Calu3 (cell line): ENCODE measurements around the gene CSTPP1. TPM values are rescaled to one million over a fixed set of nuclear protein-coding genes. Genes with fewer than 3 reads are reported as not detected.

Experiments used
- BruUV-seq: library from RNA; stranded (reverse); fragments of 400-500 nt; replicated peaks from 2 replicates; lab custom pipeline; 2021; lab: Mats Ljungman, UMichigan
- CTCF ChIA-PET: fragments of 300-600 bp; sonication (Branson Sonifier 250); formaldehyde crosslinking; loops from one replicate; lab custom pipeline; 2022; ENCODE audit warnings: antibody characterized with exemption; lab: Charles Lee
- DNase-seq: peaks from one replicate; pipeline ENCODE4 v3.0.0; 2022
- H3K27ac Mint-ChIP-seq: one replicate; pipeline ENCODE4 v1.8.0; 2022; ENCODE audit warnings: mixed read lengths; ENCODE audit not compliant: unreplicated experiment
- H3K27me3 Mint-ChIP-seq: one replicate; pipeline ENCODE4 v1.8.0; 2022; ENCODE audit warnings: mixed read lengths; ENCODE audit not compliant: unreplicated experiment
- H3K36me3 Mint-ChIP-seq: one replicate; pipeline ENCODE4 v1.8.0; 2022; ENCODE audit warnings: mild to moderate bottlenecking, moderate library complexity, mixed read lengths; ENCODE audit not compliant: insufficient read depth, unreplicated experiment
- H3K4me1 Mint-ChIP-seq: one replicate; pipeline ENCODE4 v1.8.0; 2022; ENCODE audit warnings: mild to moderate bottlenecking, low read depth, mixed read lengths; ENCODE audit not compliant: unreplicated experiment
- H3K4me3 Mint-ChIP-seq: one replicate; pipeline ENCODE4 v1.8.0; 2022; ENCODE audit warnings: mild to moderate bottlenecking, low read depth, moderate library complexity, mixed read lengths; ENCODE audit not compliant: unreplicated experiment
- H3K9me3 Mint-ChIP-seq: one replicate; pipeline ENCODE4 v1.8.0; 2022; ENCODE audit warnings: low read depth, mixed read lengths; ENCODE audit not compliant: unreplicated experiment
- intact Hi-C: fragments of 100-400 bp; cut with micrococcal nuclease; formaldehyde crosslinking; loops from one replicate; pipeline ENCODE4 v1.10.0; 2022; ENCODE audit not compliant: unreplicated experiment
- total RNA-seq: library from RNA; stranded (reverse); gene quantifications from 2 replicates; pipeline ENCODE4 v1.2.3, GENCODE V29; 2022
- TF ChIP-seq, protein P1 (sequence below): fragments of 200-600 bp; IDR thresholded peaks from one replicate; pipeline ENCODE4 v1.8.0; 2022; ENCODE audit warnings: antibody characterized with exemption; ENCODE audit not compliant: unreplicated experiment

Gene CSTPP1
- total RNA-seq, 1 experiment from 2014 or later, result 23.2 TPM

DNA sequence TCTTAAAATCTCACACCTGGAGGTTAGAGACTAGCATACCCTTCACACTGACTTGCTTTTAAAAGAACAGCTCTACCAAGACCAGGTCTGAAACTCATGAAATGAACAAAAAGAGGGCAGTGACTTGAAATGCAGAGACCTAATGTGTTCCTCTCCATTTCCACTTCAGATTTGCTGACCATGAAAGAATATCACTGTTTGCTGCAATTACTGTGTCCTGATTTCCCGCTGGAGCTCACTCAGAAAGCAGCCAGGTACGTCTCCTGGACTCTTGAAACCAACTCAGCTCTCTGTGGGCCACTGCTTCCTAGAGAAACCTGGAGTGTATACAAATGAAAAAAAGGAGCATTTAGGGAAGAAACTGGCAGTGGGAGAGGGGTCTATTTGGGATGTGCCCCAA lies 200.9 kb downstream of the CSTPP1 start:
- Mint-ChIP-seq H3K4me1 (no peaks in the 10 kb centered on the region), H3K27ac (no peak overlapping the region), H3K4me3 (no peak overlapping the region), H3K9me3 (no peaks in the 10 kb centered on the region), H3K36me3 (no peaks in the 10 kb centered on the region), H3K27me3 (peaks cover 7% of the 10 kb centered on the region)
- TF ChIP-seq, protein P1, sequence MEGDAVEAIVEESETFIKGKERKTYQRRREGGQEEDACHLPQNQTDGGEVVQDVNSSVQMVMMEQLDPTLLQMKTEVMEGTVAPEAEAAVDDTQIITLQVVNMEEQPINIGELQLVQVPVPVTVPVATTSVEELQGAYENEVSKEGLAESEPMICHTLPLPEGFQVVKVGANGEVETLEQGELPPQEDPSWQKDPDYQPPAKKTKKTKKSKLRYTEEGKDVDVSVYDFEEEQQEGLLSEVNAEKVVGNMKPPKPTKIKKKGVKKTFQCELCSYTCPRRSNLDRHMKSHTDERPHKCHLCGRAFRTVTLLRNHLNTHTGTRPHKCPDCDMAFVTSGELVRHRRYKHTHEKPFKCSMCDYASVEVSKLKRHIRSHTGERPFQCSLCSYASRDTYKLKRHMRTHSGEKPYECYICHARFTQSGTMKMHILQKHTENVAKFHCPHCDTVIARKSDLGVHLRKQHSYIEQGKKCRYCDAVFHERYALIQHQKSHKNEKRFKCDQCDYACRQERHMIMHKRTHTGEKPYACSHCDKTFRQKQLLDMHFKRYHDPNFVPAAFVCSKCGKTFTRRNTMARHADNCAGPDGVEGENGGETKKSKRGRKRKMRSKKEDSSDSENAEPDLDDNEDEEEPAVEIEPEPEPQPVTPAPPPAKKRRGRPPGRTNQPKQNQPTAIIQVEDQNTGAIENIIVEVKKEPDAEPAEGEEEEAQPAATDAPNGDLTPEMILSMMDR, result no peak
- no peak for DNase-seq
- intact Hi-C loops, result no loop called here
- BruUV-seq, result no TSS peak
- CTCF ChIA-PET, result no interaction called here

DNA sequence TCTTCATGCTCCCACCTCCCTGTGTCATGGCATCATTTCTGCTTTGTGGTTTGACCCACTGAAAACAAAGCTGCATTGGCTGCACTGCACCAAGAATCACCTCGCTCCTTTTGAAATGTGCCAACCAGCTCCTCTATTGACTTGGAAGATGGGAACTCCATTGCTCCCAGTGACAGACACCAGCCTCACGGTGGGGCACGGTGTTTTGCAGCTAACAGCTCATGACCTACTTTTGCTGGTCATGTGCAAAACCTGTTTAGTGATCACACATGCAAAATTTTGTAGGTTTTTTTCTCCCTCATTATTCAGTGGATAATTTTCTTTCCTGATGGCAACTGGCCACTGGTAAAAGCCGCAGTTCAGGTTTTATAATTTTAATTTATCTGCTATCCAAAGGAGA lies 203.3 kb downstream of the CSTPP1 start:
- Mint-ChIP-seq H3K27ac (no peak overlapping the region), H3K4me3 (no peak overlapping the region), H3K27me3 (peaks cover 7% of the 10 kb centered on the region), H3K9me3 (no peaks in the 10 kb centered on the region), H3K36me3 (no peaks in the 10 kb centered on the region), H3K4me1 (no peaks in the 10 kb centered on the region)
- TF ChIP-seq, protein P1, result no peak
- CTCF ChIA-PET, result interaction anchor here (0.6 kb wide), 1 partner anchor 197 kb away, joined by 3 read pairs; no protein-coding TSS in a partner anchor
- no peak for DNase-seq
- intact Hi-C loops, result no loop called here
- no TSS peak for BruUV-seq

DNA sequence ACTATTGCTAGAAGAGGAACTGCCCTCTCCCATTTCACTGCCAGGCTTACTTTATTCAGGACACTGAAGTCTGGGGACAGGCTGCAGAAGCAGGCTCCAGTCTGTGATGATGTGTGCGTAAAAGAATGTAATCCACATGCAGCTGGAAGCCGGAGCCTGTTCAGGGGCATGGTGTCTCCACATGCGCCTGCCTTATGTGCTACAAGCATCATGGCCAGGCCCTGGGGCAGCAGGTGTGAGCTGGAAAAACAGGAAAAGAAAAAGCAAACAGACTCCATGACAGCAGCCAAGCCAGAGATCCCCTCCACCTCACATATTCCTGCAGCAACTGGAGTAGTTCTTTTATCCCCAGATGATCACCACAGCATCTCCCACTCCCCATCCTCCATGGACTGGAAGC lies 206.8 kb downstream of the CSTPP1 start:
- Mint-ChIP-seq H3K9me3 (no peaks in the 10 kb centered on the region), H3K4me1 (no peaks in the 10 kb centered on the region), H3K4me3 (no peak overlapping the region), H3K27ac (no peak overlapping the region), H3K27me3 (no peaks in the 10 kb centered on the region), H3K36me3 (no peaks in the 10 kb centered on the region)
- BruUV-seq, result no TSS peak
- CTCF ChIA-PET, result interaction anchor here (1.2 kb wide), 1 partner anchor 11 kb away, joined by 4 read pairs; no protein-coding TSS in a partner anchor
- no peak for DNase-seq
- intact Hi-C loops, result no loop called here
- TF ChIP-seq, protein P1, result no peak

DNA sequence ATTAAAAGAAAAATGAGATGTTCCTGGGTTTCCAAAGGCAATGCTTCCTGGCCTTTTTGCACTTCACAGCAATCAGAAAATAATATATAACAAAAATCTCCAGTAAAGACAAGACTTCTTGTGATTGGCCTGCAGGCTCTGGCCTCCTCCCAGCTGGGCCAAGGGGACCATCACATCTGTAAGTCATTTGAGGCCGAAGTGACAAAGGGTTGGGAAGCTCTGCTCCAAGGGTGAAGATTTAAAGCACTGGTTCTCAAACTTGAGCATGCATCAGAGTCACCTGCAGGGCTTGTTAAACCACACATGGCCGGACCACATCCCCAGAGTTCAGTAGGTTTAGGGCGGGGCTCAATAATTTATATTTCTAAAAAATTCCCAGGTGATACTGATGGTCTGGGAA lies 208.0 kb downstream of the CSTPP1 start:
- DNase-seq, result no peak
- H3K27ac Mint-ChIP-seq, result no peak overlapping the region
- H3K4me3 Mint-ChIP-seq, result no peak overlapping the region
- CTCF ChIA-PET, result no interaction called here
- no peaks in the 10 kb centered on the region for H3K36me3 Mint-ChIP-seq
- H3K9me3 Mint-ChIP-seq, result no peaks in the 10 kb centered on the region
- H3K27me3 Mint-ChIP-seq, result no peaks in the 10 kb centered on the region
- TF ChIP-seq, protein P1, result no peak
- BruUV-seq, result no TSS peak
- H3K4me1 Mint-ChIP-seq, result no peaks in the 10 kb centered on the region
- intact Hi-C loops, result no loop called here
